Stomach (tissue), 4 donors: ENCODE measurements around the gene MYO1B.

Experiments
- CTCF ChIP-seq, 7 experiments: fragments of 450-650 bp in 4 of 7; fragments of 200-600 bp in 3 of 7; sonication (generic) in 3 of 7; IDR thresholded peaks; one replicate each; pipeline ENCODE4 v1.5.1; 2016 to 2019; ENCODE audit warnings: antibody characterized with exemption in 7 of 7, control low read depth in 2 of 7, mild to moderate bottlenecking in 1 of 7
- EP300 ChIP-seq: sonication (generic); formaldehyde crosslinking; IDR thresholded peaks from one replicate; pipeline ENCODE4 v1.6.1; 2017; ENCODE audit warnings: antibody characterized with exemption
- POLR2A ChIP-seq, 4 donors: fragments of 450-650 bp; IDR thresholded peaks; one replicate each; pipeline ENCODE4 v1.6.1; 2016; ENCODE audit warnings: antibody characterized with exemption in 4 of 4, control low read depth in 2 of 4, mild to moderate bottlenecking in 1 of 4, moderate library complexity in 1 of 4

- TF ChIP-seq CTCF (IDR thresholded peaks at IDR 0.05) (no peak), POLR2A (IDR thresholded peaks at IDR 0.05) (no peak), EP300 (no peak)
These were observed 169.9 kb downstream of the MYO1B start for GRCh38 chr2:191415101-191415500.
